GM20000 (cell line): ENCODE results near the gene FOXA1.

Source experiments
- DNase-seq: peaks from one replicate; pipeline ENCODE4 v3.0.0; 2012; ENCODE audit warnings: low spot score
- CTCF ChIP-seq: IDR thresholded peaks from 2 replicates; pipeline ENCODE4 v1.5.1; 2012; ENCODE audit warnings: mild to moderate bottlenecking, control low read depth; ENCODE audit errors: extremely low read depth, missing control alignments

FOXA1 gene

GRCh38 chr14:37625597-37626595, 30.8 kb upstream of the FOXA1 start:
- no peak for DNase-seq
- no peak for TF ChIP-seq CTCF

GRCh38 chr14:37623971-37624370, 28.9 kb upstream of the FOXA1 start:
- no peak for DNase-seq
- no peak for TF ChIP-seq CTCF

GRCh38 chr14:37623426-37623951, 28.4 kb upstream of the FOXA1 start:
- TF ChIP-seq CTCF: no peak
- DNase-seq: no peak

- peak; percentile 7 for DNase-seq
- TF ChIP-seq CTCF: no peak
Measured at GRCh38 chr14:37622231-37622923, 27.3 kb upstream of the FOXA1 start.

- DNase-seq: peak; percentile 12
- no peak for TF ChIP-seq CTCF
Measured at GRCh38 chr14:37620856-37621255, 25.8 kb upstream of the FOXA1 start.

GRCh38 chr14:37618498-37619028, 23.5 kb upstream of the FOXA1 start:
- no peak for TF ChIP-seq CTCF
- no peak for DNase-seq
